SH-SY5Y (cell line): ENCODE results near the gene ERLEC1.

Experiments
- GATA2 ChIP-seq: IDR thresholded peaks from 2 replicates; pipeline ENCODE4 v1.6.1; 2011; ENCODE audit warnings: mild to moderate bottlenecking, low read depth, low read length
- GATA3 ChIP-seq: IDR thresholded peaks from 2 replicates; pipeline ENCODE4 v1.6.1; 2011; ENCODE audit warnings: low read depth, mild to moderate bottlenecking, low read length, moderate library complexity

GRCh38 chr2:53767405-53768241, 19.2 kb upstream of the ERLEC1 start, which contains the start of gene CHAC2:
- TF ChIP-seq GATA3: no peak
- 0 out of 2 replicates have a peak, but pooled peaks have one; percentile 19 for TF ChIP-seq GATA2
